ENCODE data around the gene GPR180.
A peak's percentile ranks its signal among the peaks of the same experiment; 100 is the strongest.

Gene GPR180

GRCh38 chr13:94558716-94559115 lies 42.9 kb upstream of the GPR180 start:
- Histone ChIP-seq H3K36me3 (ENCODE audit: insufficient read depth, low read length) (no peaks in the 10 kb centered on the region), H3K4me2 (ENCODE audit: low read depth, low read length, poor library complexity, severe bottlenecking) (no peak overlapping the region), H3K4me3 (ENCODE audit: low read length, poor library complexity, severe bottlenecking) (no peak overlapping the region), H3K9me2 (replicated peaks; ENCODE audit: low read depth, low read length) (no peaks in the 10 kb centered on the region), H3F3A (ENCODE audit: low read depth) (no peaks in the 10 kb centered on the region), H4K20me1 (ENCODE audit: insufficient read depth, low read length, poor library complexity, severe bottlenecking) (no peaks in the 10 kb centered on the region), H2AFZ (ENCODE audit: low read length) (peak overlapping the region; percentile 0; the same call in 1 of the 2 replicates), H3K27me3 (ENCODE audit: insufficient read depth, low read length, poor library complexity, severe bottlenecking) (no peaks in the 10 kb centered on the region), H3K4me1 (ENCODE audit: insufficient read depth, low read length, poor library complexity, severe bottlenecking) (peaks cover 13% of the 10 kb centered on the region), H3K9me3 (ENCODE audit: insufficient read depth, low read depth, low read length) (no peaks in the 10 kb centered on the region), H3K79me2 (ENCODE audit: insufficient read depth, low read length) (no peaks in the 10 kb centered on the region), H3K9ac (ENCODE audit: low read depth, low read length, poor library complexity, severe bottlenecking) (no peak overlapping the region)
- TF ChIP-seq EZH2phosphoT487 (IDR thresholded peaks at IDR 0.05; ENCODE audit: borderline replicate concordance) (no peak), CTCF (conservative IDR thresholded peaks at IDR 0.05; ENCODE audit: low read length) (no peak)

GRCh38 chr13:94559222-94559795 lies 42.3 kb upstream of the GPR180 start:
- no peak overlapping the region for H2AFZ ChIP-seq (ENCODE audit: low read length)
- peaks cover 13% of the 10 kb centered on the region for H3K4me1 ChIP-seq (ENCODE audit: insufficient read depth, low read length, poor library complexity, severe bottlenecking)
- H4K20me1 ChIP-seq (ENCODE audit: insufficient read depth, low read length, poor library complexity, severe bottlenecking) = no peaks in the 10 kb centered on the region
- H3K9me2 ChIP-seq (replicated peaks; ENCODE audit: low read depth, low read length) = no peaks in the 10 kb centered on the region
- no peaks in the 10 kb centered on the region for H3K79me2 ChIP-seq (ENCODE audit: insufficient read depth, low read length)
- H3K27me3 ChIP-seq (ENCODE audit: insufficient read depth, low read length, poor library complexity, severe bottlenecking) = no peaks in the 10 kb centered on the region
- H3K36me3 ChIP-seq (ENCODE audit: insufficient read depth, low read length) = no peaks in the 10 kb centered on the region
- H3K4me3 ChIP-seq (ENCODE audit: low read length, poor library complexity, severe bottlenecking) = no peak overlapping the region
- no peak for TF ChIP-seq CTCF (conservative IDR thresholded peaks at IDR 0.05; ENCODE audit: low read length)
- TF ChIP-seq EZH2phosphoT487 (IDR thresholded peaks at IDR 0.05; ENCODE audit: borderline replicate concordance) = no peak
- no peaks in the 10 kb centered on the region for H3K9me3 ChIP-seq (ENCODE audit: insufficient read depth, low read depth, low read length)
- no peak overlapping the region for H3K9ac ChIP-seq (ENCODE audit: low read depth, low read length, poor library complexity, severe bottlenecking)
- no peaks in the 10 kb centered on the region for H3F3A ChIP-seq (ENCODE audit: low read depth)
- H3K4me2 ChIP-seq (ENCODE audit: low read depth, low read length, poor library complexity, severe bottlenecking) = peak overlapping the region; percentile 14

- H3K4me3 ChIP-seq (ENCODE audit: low read length, poor library complexity, severe bottlenecking) = no peak overlapping the region
- H3K27me3 ChIP-seq (ENCODE audit: insufficient read depth, low read length, poor library complexity, severe bottlenecking) = no peaks in the 10 kb centered on the region
- H3K79me2 ChIP-seq (ENCODE audit: insufficient read depth, low read length) = no peaks in the 10 kb centered on the region
- TF ChIP-seq CTCF (conservative IDR thresholded peaks at IDR 0.05; ENCODE audit: low read length) = no peak
- no peak for TF ChIP-seq EZH2phosphoT487 (IDR thresholded peaks at IDR 0.05; ENCODE audit: borderline replicate concordance)
- H4K20me1 ChIP-seq (ENCODE audit: insufficient read depth, low read length, poor library complexity, severe bottlenecking) = no peaks in the 10 kb centered on the region
- peaks cover 13% of the 10 kb centered on the region for H3K4me1 ChIP-seq (ENCODE audit: insufficient read depth, low read length, poor library complexity, severe bottlenecking)
- H3F3A ChIP-seq (ENCODE audit: low read depth) = no peaks in the 10 kb centered on the region
- no peak overlapping the region for H3K4me2 ChIP-seq (ENCODE audit: low read depth, low read length, poor library complexity, severe bottlenecking)
- H3K9ac ChIP-seq (ENCODE audit: low read depth, low read length, poor library complexity, severe bottlenecking) = no peak overlapping the region
- no peaks in the 10 kb centered on the region for H3K9me3 ChIP-seq (ENCODE audit: insufficient read depth, low read depth, low read length)
- H3K9me2 ChIP-seq (replicated peaks; ENCODE audit: low read depth, low read length) = no peaks in the 10 kb centered on the region
- no peaks in the 10 kb centered on the region for H3K36me3 ChIP-seq (ENCODE audit: insufficient read depth, low read length)
- H2AFZ ChIP-seq (ENCODE audit: low read length) = no peak overlapping the region
These were observed 41.5 kb upstream of the GPR180 start for GRCh38 chr13:94560116-94560515.

Data from Loucy (cell line).